Tibial artery (tissue), 4 donors: ENCODE results near the gene ZFP69.

Source experiments
- DNase-seq, 2 donors: peaks; one replicate each; pipeline ENCODE4 v3.0.0-alpha.2; 2019
- H3K27ac ChIP-seq, 2 donors: fragments of 200-600 bp; sonication (generic) in 1 of 2; 1 replicate in 1 of 2; 2 replicates in 1 of 2; pipeline ENCODE4 v1.5.1; 2018 to 2019; ENCODE audit warnings: mild to moderate bottlenecking in 1 of 2
- H3K27me3 ChIP-seq, 2 donors: fragments of 200-600 bp; sonication (generic) in 1 of 2; one replicate each; pipeline versions ENCODE4 v1.5.1 to v1.6.0; 2016 to 2019
- H3K36me3 ChIP-seq, 3 donors: fragments of 200-600 bp; sonication (generic) in 2 of 3; one replicate each; pipeline ENCODE4 v1.5.1; 2016 to 2019; ENCODE audit warnings: mild to moderate bottlenecking in 2 of 3
- H3K4me1 ChIP-seq, 4 donors: fragments of 200-600 bp; sonication (generic) in 2 of 4; 1 replicate in 3 of 4; 2 replicates in 1 of 4; pipeline ENCODE4 v1.5.1; 2016 to 2019
- H3K4me3 ChIP-seq, 2 donors: fragments of 200-600 bp; sonication (generic) in 1 of 2; 1 replicate in 1 of 2; 2 replicates in 1 of 2; pipeline ENCODE4 v1.5.1; 2018 to 2019; ENCODE audit warnings: mild to moderate bottlenecking in 2 of 2
- H3K9me3 ChIP-seq, 3 donors: fragments of 200-600 bp; sonication (generic) in 1 of 3; one replicate each; pipeline ENCODE4 v1.5.1; 2016 to 2019
- intact Hi-C: fragments of 100-400 bp; cut with DNase I; formaldehyde crosslinking; loops from one replicate; pipeline ENCODE4 v1.15.0; 2023; ENCODE audit warnings: low total_unique reads
- TF ChIP-seq, protein P1 (sequence below), 2 experiments: fragments of 200-600 bp in 1 of 2; fragments of 450-650 bp in 1 of 2; IDR thresholded peaks; one replicate each; pipeline ENCODE4 v1.5.1; 2017 to 2019; ENCODE audit warnings: antibody characterized with exemption in 2 of 2, mild to moderate bottlenecking in 1 of 2, moderate library complexity in 1 of 2

The ZFP69 gene

DNA sequence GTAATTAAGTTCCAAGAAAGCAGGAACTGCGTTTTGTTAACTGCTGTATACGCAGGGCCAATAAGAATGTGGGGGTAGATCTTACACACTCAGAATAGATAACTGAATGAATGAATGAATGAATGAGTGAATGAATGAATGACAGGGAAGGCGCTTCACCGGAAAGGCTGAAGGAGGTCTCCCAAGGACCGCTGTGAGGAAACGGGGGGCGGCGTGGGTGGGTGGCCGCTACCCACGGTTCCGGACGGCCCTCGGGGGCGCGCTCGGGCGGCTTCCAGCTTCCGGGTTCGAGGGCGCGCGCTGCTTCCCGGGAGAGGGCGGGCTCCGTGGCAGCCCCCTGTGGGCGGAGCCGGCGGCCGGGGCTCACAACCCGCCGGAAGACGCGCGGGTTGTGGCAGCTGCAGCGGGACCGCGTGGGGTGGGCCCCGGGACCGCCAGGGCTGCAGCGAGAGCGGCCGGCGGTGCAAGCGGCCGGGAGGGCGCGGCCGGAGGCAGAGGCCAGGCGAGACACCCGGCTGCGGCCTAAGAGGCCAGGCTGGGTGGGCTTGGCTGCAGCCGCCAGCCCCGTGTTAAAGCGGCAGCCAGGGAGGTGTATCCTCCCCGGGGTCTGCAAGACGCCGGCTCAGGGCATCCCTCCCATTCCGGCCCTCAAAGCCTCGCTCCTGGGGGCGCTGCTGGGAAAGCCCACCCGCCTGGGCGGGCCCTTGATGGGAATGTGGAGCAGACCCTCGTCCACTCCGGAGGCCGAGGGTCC, at the start of gene ZFP69:
Gene ZFP69 (plus strand): TSS at position 367 of the 754 bp plus-strand sequence. CDS start 2,072 bp downstream, outside the sequence.
- TF ChIP-seq, protein P1, sequence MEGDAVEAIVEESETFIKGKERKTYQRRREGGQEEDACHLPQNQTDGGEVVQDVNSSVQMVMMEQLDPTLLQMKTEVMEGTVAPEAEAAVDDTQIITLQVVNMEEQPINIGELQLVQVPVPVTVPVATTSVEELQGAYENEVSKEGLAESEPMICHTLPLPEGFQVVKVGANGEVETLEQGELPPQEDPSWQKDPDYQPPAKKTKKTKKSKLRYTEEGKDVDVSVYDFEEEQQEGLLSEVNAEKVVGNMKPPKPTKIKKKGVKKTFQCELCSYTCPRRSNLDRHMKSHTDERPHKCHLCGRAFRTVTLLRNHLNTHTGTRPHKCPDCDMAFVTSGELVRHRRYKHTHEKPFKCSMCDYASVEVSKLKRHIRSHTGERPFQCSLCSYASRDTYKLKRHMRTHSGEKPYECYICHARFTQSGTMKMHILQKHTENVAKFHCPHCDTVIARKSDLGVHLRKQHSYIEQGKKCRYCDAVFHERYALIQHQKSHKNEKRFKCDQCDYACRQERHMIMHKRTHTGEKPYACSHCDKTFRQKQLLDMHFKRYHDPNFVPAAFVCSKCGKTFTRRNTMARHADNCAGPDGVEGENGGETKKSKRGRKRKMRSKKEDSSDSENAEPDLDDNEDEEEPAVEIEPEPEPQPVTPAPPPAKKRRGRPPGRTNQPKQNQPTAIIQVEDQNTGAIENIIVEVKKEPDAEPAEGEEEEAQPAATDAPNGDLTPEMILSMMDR (IDR thresholded peaks at IDR 0.05), result no peak
- Histone ChIP-seq H3K4me3 (peak within 1 kb of the TSS; percentile 76 to 98), H3K36me3 (peaks cover 8 to 11% (median 9%) of the 10 kb centered on the region in 3 donors), H3K27me3 (no peaks in the 10 kb centered on the region), H3K27ac (peak within 1 kb of the TSS; percentile 77 to 80), H3K4me1 (peaks cover 0 to 14% (median 8%) of the 10 kb centered on the region in 4 donors), H3K9me3 (peaks cover 0 to 22% (median 4%) of the 10 kb centered on the region in 3 donors)
- DNase-seq, result peak; percentile 38 to 78
- intact Hi-C loops, result no loop called here

DNA sequence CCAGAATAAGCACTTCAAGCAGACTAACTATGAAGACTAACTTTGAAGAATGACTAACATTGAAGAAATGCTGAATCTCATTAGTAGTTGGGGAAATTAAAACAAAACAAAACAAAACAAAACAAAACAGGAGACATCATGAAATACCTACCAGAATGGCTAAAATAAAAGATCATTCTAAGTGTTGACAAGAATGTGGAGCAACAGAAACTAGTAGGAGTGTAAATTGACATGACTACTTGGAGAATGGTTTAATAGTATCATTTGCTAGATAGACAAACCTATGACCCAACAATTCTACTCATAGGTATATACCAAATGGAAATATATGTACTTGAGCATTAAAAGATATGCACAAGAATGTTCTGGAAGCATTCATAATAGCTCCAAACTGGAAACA, 45.7 kb upstream of the ZFP69 start:
- intact Hi-C loops, result no loop called here
- TF ChIP-seq, protein P1 (IDR thresholded peaks at IDR 0.05), result no peak
- H3K27ac ChIP-seq, result no peak overlapping the region

DNA sequence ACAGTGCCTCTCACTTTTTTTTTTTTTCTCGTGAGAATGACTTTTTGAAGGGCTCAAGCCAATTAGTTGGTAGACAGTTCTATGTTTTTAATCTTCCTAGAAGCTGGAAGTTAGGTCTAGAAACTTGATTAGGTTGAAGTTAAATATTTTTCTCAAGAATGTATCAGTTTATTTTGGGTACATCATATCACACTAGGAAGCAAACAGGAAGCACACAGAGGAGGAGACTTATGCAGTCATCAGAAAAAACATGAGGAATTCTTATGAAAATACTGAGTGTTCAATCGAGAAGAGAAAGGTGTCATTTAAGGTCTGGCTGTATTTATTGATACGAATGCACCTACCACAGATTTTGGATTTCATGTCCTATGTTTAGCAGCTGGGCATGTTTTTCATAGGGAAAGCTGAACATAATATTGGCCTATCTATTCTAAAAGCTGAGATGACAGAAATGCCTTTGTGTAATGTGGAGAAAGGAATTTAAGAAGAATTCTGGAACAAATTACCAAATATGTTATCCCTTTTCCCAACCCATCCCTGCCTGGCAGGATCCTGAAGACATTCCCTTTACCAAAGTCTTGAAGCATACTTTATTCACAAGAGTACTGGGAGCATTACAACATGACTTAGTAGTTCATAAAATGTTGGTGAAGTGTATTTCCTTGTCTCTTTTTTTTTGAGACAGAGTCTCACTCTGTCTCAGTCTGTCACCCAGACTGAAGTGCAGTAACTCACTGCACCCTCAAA, 44.3 kb upstream of the ZFP69 start:
- intact Hi-C loops, result no loop called here
- Histone ChIP-seq H3K4me1 (no peaks in the 10 kb centered on the region), H3K9me3 (no peaks in the 10 kb centered on the region)

More for the DNA sequence above, 45.7 kb upstream of the ZFP69 start:
- H3K9me3 ChIP-seq, result no peaks in the 10 kb centered on the region
- H3K27me3 ChIP-seq, result no peaks in the 10 kb centered on the region
- no peak overlapping the region for H3K4me3 ChIP-seq
- H3K36me3 ChIP-seq, result no peaks in the 10 kb centered on the region
- no peaks in the 10 kb centered on the region for H3K4me1 ChIP-seq
- no peak for DNase-seq

DNA sequence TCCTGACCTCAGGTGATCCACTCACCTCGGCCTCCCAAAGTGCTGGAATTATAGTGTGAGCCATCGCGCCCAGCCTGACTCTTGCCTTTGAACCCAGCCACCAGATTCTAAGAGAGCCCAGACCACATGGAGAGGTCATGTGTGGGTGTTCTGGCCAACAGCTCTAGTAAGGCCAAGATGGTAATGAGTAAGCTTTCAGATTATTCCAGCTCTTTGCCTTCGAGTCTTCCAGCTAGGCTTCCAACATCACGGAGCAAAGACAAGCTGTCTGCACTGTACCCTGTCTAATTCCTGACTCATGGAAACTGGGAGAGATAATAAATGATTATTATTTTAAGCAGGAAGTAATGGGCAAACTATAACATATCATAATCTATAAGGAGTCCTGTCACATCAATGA, 41.6 kb upstream of the ZFP69 start:
- TF ChIP-seq, protein P1 (IDR thresholded peaks at IDR 0.05), result no peak
- H3K36me3 ChIP-seq, result no peaks in the 10 kb centered on the region
- intact Hi-C loops, result no loop called here
- no peak for DNase-seq
- no peaks in the 10 kb centered on the region for H3K4me1 ChIP-seq
- no peaks in the 10 kb centered on the region for H3K9me3 ChIP-seq
- H3K27ac ChIP-seq, result no peak overlapping the region
- no peak overlapping the region for H3K4me3 ChIP-seq
- H3K27me3 ChIP-seq, result no peaks in the 10 kb centered on the region

More for the DNA sequence above, 44.3 kb upstream of the ZFP69 start:
- no peak for DNase-seq
- H3K27ac ChIP-seq, result no peak overlapping the region
- no peaks in the 10 kb centered on the region for H3K27me3 ChIP-seq
- TF ChIP-seq, protein P1 (IDR thresholded peaks at IDR 0.05), result no peak
- no peak overlapping the region for H3K4me3 ChIP-seq
- H3K36me3 ChIP-seq, result no peaks in the 10 kb centered on the region

DNA sequence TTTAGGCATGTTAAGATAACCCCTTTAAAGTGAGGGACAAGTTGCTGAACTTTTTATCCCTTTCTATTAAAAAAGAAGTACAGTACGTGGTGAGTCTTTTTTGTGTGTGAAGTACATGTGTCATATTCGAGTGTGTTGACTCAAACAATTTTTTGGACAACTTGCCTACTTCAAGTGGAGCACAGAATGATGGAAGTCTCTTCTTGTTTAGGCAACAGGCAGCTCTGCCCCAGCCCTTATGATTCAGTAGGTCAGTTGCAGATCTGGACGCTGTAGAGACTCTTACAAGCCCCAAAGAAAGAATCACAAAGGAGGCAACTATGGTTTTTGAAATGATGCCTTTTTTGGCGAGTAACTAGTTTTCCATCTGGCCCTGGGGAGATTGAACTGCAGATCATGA, 41.2 kb upstream of the ZFP69 start:
- no peak overlapping the region for H3K4me3 ChIP-seq
- no peaks in the 10 kb centered on the region for H3K27me3 ChIP-seq
- intact Hi-C loops, result no loop called here
- no peak overlapping the region for H3K27ac ChIP-seq
- H3K4me1 ChIP-seq, result no peaks in the 10 kb centered on the region
- H3K9me3 ChIP-seq, result no peaks in the 10 kb centered on the region
- DNase-seq, result no peak
- H3K36me3 ChIP-seq, result no peaks in the 10 kb centered on the region
- TF ChIP-seq, protein P1 (IDR thresholded peaks at IDR 0.05), result no peak
